ENCODE results near the gene ERC2.
"Not testable (repeated sequence)": the region's sequence is repeated elsewhere in the genome, so short reads cannot be mapped to it uniquely, and the experiment has no call there.

ERC2 gene

DNA sequence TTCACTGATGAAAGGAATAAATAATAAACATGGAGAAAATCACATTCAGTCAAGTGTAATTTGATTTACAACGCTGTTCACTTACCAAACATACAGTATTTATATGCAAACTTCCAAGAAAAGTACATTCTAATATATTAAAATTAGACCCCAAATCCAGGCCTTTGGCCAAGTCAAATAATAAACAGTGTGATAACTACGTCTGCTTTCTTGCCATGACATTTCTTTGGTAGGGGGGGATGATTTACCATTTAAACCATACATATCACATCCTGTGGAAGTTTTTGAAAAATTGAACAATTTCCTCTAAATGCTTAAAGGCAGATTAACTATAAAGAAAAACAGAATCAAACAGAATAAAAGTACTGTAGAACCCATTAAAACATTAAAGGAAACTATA is 613.0 kb downstream of the ERC2 start:
- DNase-seq (ENCODE audit: low read depth in 1 of 2, low spot score in 1 of 2): no peak

DNA sequence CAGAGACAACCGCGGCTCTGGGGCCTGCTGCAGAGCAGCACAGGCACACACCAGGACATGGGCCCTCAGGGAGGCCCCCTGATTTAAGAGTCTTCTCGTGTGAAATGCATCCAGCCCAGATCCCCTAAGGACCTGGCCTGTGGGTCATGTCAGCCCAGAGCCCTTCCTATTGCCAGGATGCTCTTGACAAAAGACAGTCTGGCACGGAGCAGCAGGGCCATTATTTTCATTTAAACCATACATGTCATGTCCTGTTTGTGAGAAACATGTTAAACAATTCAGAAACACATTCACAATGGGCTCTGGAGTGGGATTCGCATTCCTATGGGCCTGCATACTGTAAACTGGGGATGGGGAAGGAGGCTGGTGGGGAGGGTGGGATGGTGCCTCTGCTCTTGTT is 613.8 kb downstream of the ERC2 start:
- no peak for DNase-seq (ENCODE audit: low read depth in 1 of 2, low spot score in 1 of 2)

GRCh38 chr3:55852326-55852725 is 615.9 kb downstream of the ERC2 start:
- DNase-seq (ENCODE audit: low read depth in 1 of 2, low spot score in 1 of 2): no peak

DNA sequence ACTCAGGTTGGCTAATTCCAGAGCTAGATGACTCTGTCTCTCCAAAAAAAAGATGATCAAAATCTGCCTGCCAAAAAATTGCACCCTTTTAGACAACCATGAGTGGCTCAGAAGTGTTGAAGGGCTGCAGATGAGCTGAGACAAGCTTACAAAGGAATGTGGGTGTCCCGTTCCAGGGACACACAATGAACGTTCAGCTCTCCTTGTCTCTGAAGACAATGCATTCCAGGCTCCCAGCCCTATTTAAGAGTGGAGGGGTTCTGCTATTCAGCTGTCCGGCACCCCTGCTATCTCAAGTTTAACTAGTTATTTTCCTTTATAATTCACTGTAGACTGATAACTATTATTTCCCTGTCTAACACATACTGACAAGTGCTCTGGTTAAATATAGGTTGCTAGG is 626.1 kb downstream of the ERC2 start:
- no peak for DNase-seq (ENCODE audit: low read depth in 1 of 2, low spot score in 1 of 2)

- not testable (repeated sequence) for DNase-seq (ENCODE audit: low read depth in 1 of 2, low spot score in 1 of 2)
Measured at GRCh38 chr3:55831876-55832275, 636.4 kb downstream of the ERC2 start.

DNA sequence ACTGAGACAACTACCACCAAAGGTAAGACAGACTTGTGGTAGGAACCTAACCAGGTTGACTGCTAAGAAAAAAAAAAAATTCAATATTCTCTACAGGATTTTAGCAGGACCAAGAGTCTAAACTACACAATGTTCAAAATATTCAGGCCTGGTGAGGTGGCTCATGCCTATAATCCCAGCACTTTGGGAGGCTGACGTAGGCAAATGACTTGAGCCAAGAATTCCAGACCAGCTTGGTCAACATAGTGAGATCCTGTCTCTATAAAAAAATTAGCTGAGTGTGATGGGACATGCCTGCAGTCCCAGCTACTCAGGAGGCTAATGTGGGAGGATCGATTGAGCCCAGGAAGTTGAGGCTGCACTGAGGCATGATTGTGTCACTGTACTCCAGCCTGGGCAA is 639.6 kb downstream of the ERC2 start:
- DNase-seq (ENCODE audit: low read depth in 1 of 2, low spot score in 1 of 2): no peak

- no peak for DNase-seq (ENCODE audit: low read depth in 1 of 2, low spot score in 1 of 2)
Measured at GRCh38 chr3:55827786-55828185, 640.5 kb downstream of the ERC2 start.

DNA sequence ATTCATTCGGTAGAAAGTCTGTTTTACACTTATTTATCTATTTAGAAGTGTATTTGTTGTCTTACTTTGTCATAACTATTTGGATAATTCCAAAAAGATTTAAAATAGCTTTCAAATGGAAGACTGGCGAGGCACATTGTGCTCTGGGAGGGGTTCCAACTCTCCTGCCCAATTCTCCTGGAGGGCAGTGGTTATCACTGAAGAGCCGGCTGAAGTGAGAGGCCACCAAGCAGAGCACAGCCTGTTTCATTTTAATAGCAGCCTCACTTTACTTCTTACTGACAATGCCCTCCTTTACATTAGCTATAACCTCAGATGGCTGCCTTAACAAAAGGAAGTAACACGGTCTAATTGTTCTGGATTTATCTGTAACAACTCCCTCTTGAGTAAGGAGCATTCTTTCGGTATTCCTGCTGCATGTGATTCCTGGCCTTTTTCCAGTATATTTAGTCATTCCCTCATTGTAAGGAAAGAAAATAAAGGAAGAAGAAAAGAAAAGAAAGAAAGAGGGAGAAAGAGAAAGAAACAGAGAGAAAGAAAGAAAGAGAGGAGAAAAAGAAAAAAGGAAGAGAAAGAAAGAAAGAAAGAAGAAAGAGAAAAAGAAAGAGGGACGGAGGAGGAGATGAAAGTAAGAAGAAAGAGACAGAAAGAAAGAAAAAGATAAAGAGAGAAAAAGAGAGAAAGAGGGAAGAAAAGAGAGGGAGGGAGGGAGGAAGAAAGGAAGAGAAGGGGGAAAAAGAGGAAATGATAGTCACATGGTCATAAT is 641.4 kb downstream of the ERC2 start:
- DNase-seq (ENCODE audit: low read depth in 1 of 2, low spot score in 1 of 2): no peak

- DNase-seq (ENCODE audit: low read depth in 1 of 2, low spot score in 1 of 2): no peak
Measured at GRCh38 chr3:55826097-55826496, 642.2 kb downstream of the ERC2 start.

DNA sequence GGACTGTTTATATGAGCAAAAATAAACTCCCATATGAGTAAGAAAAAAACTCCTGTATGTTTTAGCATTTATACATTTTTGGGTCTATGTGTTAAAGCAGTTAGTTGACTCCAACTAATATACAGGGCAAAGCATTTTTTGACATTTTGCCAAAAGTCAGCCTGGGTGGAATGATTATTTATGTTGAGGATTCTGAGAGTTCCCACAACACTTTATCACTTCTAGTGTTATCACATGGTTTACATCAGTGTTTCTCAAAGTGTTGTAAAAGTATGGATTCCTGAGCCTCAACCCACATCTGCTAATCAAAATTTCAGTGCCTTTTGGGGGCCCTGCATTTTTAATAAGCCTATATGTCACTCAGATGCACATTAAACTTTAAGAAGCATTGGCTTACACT is 643.9 kb downstream of the ERC2 start:
- DNase-seq (ENCODE audit: low read depth in 1 of 2, low spot score in 1 of 2): no peak

DNA sequence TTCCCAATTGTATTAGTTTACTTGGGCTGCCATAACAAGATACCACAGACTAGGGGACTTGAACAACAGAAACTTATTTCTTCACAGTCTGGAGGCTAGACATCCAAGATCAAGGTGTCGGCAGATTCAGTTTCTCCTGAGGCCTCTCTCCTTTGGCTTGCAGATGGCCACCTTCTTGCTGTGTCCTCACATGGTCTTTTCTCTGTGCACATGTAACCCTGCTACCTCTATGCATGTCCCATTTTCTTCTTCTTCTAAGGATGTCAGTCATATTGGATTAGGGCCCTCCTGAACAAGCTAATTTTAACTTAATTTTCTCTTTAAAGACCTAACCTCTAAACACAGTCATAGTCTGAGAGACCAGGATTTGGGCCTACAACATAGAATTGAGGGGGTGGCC is 644.4 kb downstream of the ERC2 start:
- DNase-seq (ENCODE audit: low read depth in 1 of 2, low spot score in 1 of 2): no peak

- no peak for DNase-seq (ENCODE audit: low read depth in 1 of 2, low spot score in 1 of 2)
Measured at GRCh38 chr3:55823001-55823400, 645.3 kb downstream of the ERC2 start.

DNA sequence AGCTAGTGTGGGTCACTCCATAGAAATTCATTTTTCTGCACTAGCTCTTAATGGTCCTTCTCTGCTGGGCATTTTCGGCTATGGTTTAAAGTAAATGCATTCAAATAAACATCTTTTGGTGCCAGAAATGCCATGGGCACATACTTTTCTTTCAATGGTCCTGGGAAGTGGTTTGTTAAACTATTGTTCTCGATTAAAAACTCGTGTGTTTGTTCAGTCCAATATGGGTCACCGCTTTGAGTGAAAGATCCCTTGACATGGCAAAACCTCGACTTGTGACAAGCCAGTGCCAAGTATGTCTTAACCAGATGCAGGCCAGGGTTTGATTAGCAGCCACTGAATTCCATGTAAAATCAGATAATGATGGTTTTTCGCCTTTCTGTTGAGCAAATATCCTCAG is 649.3 kb downstream of the ERC2 start:
- no peak for DNase-seq (ENCODE audit: low read depth in 1 of 2, low spot score in 1 of 2)

GRCh38 chr3:55818485-55818884 is 649.8 kb downstream of the ERC2 start:
- DNase-seq (ENCODE audit: low read depth in 1 of 2, low spot score in 1 of 2): no peak

DNA sequence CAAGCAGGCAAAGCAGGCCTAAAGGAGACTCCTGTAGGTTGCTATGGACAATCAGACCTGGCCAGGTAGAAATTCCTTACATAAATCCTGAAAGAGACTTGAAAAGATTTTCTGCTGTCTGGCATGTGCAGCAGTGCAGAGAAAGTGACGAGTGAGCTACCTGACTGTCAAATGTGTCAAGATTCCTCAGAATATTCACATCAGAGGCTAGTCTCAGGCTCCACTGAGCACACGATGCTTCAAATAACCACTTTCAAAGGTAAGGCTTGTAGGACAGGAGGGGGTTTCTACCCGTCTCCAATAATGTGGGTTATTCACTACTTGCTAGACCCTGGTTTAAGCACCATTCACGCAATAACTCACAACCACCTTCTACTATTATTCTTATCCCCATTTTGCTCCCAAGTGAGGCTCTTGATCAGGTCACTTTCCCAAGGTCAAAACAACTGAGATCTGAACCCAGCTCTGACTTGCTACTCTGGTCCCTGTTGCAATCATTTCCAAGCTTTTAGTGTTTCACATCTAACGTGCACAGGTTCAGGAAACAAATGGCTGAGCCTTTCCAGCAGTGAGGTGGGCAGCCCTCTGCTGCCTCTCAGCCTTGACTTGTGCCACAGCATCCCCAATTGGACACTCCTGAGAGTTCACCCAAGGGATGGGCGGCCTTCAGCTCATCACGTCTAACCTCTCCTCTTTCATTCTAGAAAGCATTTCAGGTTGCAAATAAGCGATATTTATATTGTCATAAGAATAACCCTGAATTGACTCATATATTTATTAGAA is 651.3 kb downstream of the ERC2 start:
- no peak for DNase-seq (ENCODE audit: low read depth in 1 of 2, low spot score in 1 of 2)

DNA sequence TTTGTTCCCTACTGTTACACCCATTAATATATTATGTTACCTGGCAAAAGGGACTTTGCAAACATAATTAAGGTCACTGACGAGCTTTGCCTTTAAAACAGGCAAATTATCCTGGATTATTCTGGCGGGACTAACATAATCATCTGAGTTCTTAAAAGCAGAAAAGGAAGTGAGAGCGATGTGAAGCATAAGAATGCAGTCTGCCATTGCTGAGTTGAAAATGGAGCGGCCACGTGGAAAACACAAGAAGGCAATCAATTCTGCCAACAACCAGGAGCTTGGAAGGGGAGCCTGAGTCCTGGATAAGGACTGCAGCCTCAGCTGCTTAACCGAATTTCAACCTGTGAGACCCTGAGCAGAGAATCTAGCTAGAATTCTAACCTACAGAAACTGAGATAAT is 653.0 kb downstream of the ERC2 start:
- no peak for DNase-seq (ENCODE audit: low read depth in 1 of 2, low spot score in 1 of 2)

GRCh38 chr3:55813268-55814097 is 654.8 kb downstream of the ERC2 start:
- no peak for DNase-seq (ENCODE audit: low read depth in 1 of 2, low spot score in 1 of 2)

DNA sequence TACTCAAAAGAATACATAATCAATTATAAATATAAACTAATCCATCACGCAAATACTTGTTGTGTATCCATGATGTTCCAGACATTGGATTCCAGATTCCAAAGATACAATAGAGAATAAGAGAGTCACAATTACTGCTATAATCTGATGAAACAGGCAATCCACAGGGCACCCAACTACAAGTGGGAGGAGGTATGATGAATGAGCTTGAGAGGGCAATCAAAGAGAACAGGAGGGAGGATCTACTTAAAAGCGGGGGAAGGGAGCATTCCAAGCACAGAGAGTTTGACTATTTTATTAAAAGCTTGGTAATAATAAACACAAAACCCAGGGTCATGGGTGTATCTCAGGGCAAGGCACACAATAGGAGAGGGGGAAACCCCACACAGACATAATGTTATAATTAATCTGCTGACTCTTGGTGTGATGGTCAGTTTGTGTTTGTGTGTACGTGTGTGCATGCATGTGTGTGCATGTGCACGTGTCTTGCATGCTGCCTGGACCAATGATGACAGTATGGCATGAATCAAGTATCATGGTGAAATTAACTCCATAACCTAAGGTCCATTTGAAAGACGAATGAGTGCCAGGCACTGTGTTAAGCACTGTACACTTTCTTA is 655.8 kb downstream of the ERC2 start:
- no peak for DNase-seq (ENCODE audit: low read depth in 1 of 2, low spot score in 1 of 2)

- no peak for DNase-seq (ENCODE audit: low read depth in 1 of 2, low spot score in 1 of 2)
Measured at GRCh38 chr3:55807210-55807609, 661.1 kb downstream of the ERC2 start.

DNA sequence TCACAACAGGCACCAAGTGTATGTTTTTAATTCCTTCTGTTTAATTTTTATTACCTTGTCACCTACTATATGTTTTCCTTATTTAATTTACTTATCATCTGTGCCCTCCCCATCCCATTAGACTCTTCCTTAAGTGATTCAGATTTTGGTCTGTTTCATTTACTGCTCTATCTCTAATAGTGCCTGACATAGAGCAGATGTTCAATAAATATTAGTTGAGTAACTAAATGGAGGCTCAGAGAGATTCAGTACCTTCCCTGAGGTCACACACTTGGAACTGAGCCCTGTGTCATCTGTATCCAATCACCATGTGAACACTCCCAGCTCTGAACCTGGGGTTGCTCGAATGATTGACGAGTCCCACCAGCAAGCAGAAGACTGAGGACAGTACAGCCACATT is 663.1 kb downstream of the ERC2 start:
- no peak for DNase-seq (ENCODE audit: low read depth in 1 of 2, low spot score in 1 of 2)

All from activated T-helper 1 cell treated with anti-CD3 and anti-CD28 coated beads, Interleukin-2, amount 50 U/mL, for 16 hours (primary cell).